Kidney glomerular epithelial cell (primary cell): ENCODE measurements around the gene RBMS1.

Experiments used
- DNase-seq: peaks from one replicate; lab custom pipeline; 2025; lab: John Stamatoyannopoulos, UW

The RBMS1 gene

GRCh38 chr2:160333324-160334027, 160.1 kb downstream of the RBMS1 start:
- no peak for DNase-seq

GRCh38 chr2:160332318-160332717, 161.3 kb downstream of the RBMS1 start:
- DNase-seq = peak; percentile 40

GRCh38 chr2:160331258-160332025, 162.2 kb downstream of the RBMS1 start:
- DNase-seq = no peak

GRCh38 chr2:160328811-160329527, 164.6 kb downstream of the RBMS1 start:
- DNase-seq = no peak

GRCh38 chr2:160326786-160327185, 166.8 kb downstream of the RBMS1 start:
- no peak for DNase-seq

- DNase-seq = no peak
These were observed 168.2 kb downstream of the RBMS1 start for GRCh38 chr2:160325418-160325817.

GRCh38 chr2:160324917-160325316, 168.7 kb downstream of the RBMS1 start:
- DNase-seq = no peak

GRCh38 chr2:160324161-160324800, 169.3 kb downstream of the RBMS1 start:
- DNase-seq = no peak

- no peak for DNase-seq
These were observed 171.3 kb downstream of the RBMS1 start for GRCh38 chr2:160322320-160322719.

GRCh38 chr2:160321006-160321405, 172.6 kb downstream of the RBMS1 start:
- DNase-seq = no peak

GRCh38 chr2:160319700-160320099, 173.9 kb downstream of the RBMS1 start:
- DNase-seq = no peak

- DNase-seq = no peak
These were observed 175.4 kb downstream of the RBMS1 start for GRCh38 chr2:160318218-160318617.

GRCh38 chr2:160317181-160318099, 176.2 kb downstream of the RBMS1 start:
- no peak for DNase-seq

GRCh38 chr2:160315337-160315736, 178.3 kb downstream of the RBMS1 start:
- DNase-seq = peak; percentile 18

- DNase-seq = no peak
These were observed 183.3 kb downstream of the RBMS1 start for GRCh38 chr2:160310118-160310828.

GRCh38 chr2:160309585-160309984, 184.0 kb downstream of the RBMS1 start:
- no peak for DNase-seq

GRCh38 chr2:160308915-160309314, 184.7 kb downstream of the RBMS1 start:
- peak; percentile 74 for DNase-seq

- DNase-seq = no peak
These were observed 185.1 kb downstream of the RBMS1 start for GRCh38 chr2:160308476-160308875.

- no peak for DNase-seq
These were observed 186.6 kb downstream of the RBMS1 start for GRCh38 chr2:160306985-160307384.

GRCh38 chr2:160305081-160305750, 188.4 kb downstream of the RBMS1 start:
- DNase-seq = peak; percentile 22
